ENCODE data around the gene ATP6V1G1.

- TF ChIP-seq, protein P1, sequence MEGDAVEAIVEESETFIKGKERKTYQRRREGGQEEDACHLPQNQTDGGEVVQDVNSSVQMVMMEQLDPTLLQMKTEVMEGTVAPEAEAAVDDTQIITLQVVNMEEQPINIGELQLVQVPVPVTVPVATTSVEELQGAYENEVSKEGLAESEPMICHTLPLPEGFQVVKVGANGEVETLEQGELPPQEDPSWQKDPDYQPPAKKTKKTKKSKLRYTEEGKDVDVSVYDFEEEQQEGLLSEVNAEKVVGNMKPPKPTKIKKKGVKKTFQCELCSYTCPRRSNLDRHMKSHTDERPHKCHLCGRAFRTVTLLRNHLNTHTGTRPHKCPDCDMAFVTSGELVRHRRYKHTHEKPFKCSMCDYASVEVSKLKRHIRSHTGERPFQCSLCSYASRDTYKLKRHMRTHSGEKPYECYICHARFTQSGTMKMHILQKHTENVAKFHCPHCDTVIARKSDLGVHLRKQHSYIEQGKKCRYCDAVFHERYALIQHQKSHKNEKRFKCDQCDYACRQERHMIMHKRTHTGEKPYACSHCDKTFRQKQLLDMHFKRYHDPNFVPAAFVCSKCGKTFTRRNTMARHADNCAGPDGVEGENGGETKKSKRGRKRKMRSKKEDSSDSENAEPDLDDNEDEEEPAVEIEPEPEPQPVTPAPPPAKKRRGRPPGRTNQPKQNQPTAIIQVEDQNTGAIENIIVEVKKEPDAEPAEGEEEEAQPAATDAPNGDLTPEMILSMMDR (IDR thresholded peaks at IDR 0.05; ENCODE audit: poor library complexity, severe bottlenecking), result no peak
- no peak for TF ChIP-seq EP300 (conservative IDR thresholded peaks at IDR 0.05; ENCODE audit: poor library complexity, severe bottlenecking)
- no peak for TF ChIP-seq EZH2 (IDR thresholded peaks at IDR 0.05; ENCODE audit: borderline replicate concordance, insufficient read depth, low read length, poor library complexity, severe bottlenecking)
- no peak for TF ChIP-seq POLR2AphosphoS5 (IDR thresholded peaks at IDR 0.05)
These were observed 15.1 kb downstream of the ATP6V1G1 start for GRCh38 chr9:114602620-114603019.

All from neural cell (in vitro differentiated cells).